Ovary (tissue), 3 donors: ENCODE measurements around the gene GLRA1.
"Not testable (repeated sequence)": the region's sequence is repeated elsewhere in the genome, so short reads cannot be mapped to it uniquely, and the experiment has no call there.

Experiments
- CTCF ChIP-seq, 3 donors: fragments of 450-650 bp in 2 of 3; fragments of 200-600 bp in 1 of 3; IDR thresholded peaks; one replicate each; pipeline versions ENCODE4 v1.5.1 to v1.8.0; 2016 to 2022; ENCODE audit warnings: antibody characterized with exemption in 3 of 3, mild to moderate bottlenecking in 1 of 3
- POLR2A ChIP-seq: fragments of 450-650 bp; IDR thresholded peaks from one replicate; pipeline ENCODE4 v1.6.1; 2017; ENCODE audit warnings: antibody characterized with exemption, mild to moderate bottlenecking, moderate library complexity
- donor health status: DM: no; HTN: no; CAD: no.

- TF ChIP-seq POLR2A; CTCF (IDR thresholded peaks at IDR 0.05): not testable (repeated sequence)
Observed at GRCh38 chr5:151860867-151861266, 63.8 kb downstream of the GLRA1 start.
